ENCODE data around the gene TRPM1.

The TRPM1 gene

GRCh38 chr15:31025996-31026395, 75.5 kb downstream of the TRPM1 start:
- Histone ChIP-seq H3K4me2 (ENCODE audit: low read depth, low read length) (no peak overlapping the region), H3K9me2 (replicated peaks; ENCODE audit: insufficient read depth, low read length) (no peaks in the 10 kb centered on the region), H4K20me1 (ENCODE audit: insufficient read depth, low read length) (no peaks in the 10 kb centered on the region), H3F3A (ENCODE audit: insufficient read depth, low read length) (no peaks in the 10 kb centered on the region), H3K9me3 (replicated peaks; ENCODE audit: insufficient read depth, low read length) (no peaks in the 10 kb centered on the region), H3K36me3 (replicated peaks; ENCODE audit: insufficient read depth, low read length) (no peaks in the 10 kb centered on the region), H3K4me1 (ENCODE audit: low read length) (peaks cover 7% of the 10 kb centered on the region), H3K27ac (ENCODE audit: low read length) (no peak overlapping the region), H3K9ac (ENCODE audit: low read length) (no peak overlapping the region), H3K4me3 (ENCODE audit: low read length) (no peak overlapping the region), H3K79me2 (ENCODE audit: low read length) (no peaks in the 10 kb centered on the region), H2AFZ (ENCODE audit: low read length) (no peak overlapping the region), H3K27me3 (replicated peaks; ENCODE audit: insufficient read depth, low read length) (no peaks in the 10 kb centered on the region)
- no peak for TF ChIP-seq CTCF (IDR thresholded peaks at IDR 0.05; ENCODE audit: low read length)
- TF ChIP-seq EZH2phosphoT487 (IDR thresholded peaks at IDR 0.05; ENCODE audit: low read length) = no peak
- DNase-seq = no peak

GRCh38 chr15:31024979-31025378, 76.5 kb downstream of the TRPM1 start:
- DNase-seq = no peak
- Histone ChIP-seq H3K4me2 (ENCODE audit: low read depth, low read length) (no peak overlapping the region), H3K9ac (ENCODE audit: low read length) (no peak overlapping the region), H3K79me2 (ENCODE audit: low read length) (no peaks in the 10 kb centered on the region), H3K27ac (ENCODE audit: low read length) (no peak overlapping the region), H3K9me2 (replicated peaks; ENCODE audit: insufficient read depth, low read length) (no peaks in the 10 kb centered on the region), H3K36me3 (replicated peaks; ENCODE audit: insufficient read depth, low read length) (no peaks in the 10 kb centered on the region), H3K4me3 (ENCODE audit: low read length) (no peak overlapping the region), H3K27me3 (replicated peaks; ENCODE audit: insufficient read depth, low read length) (no peaks in the 10 kb centered on the region), H3K9me3 (replicated peaks; ENCODE audit: insufficient read depth, low read length) (no peaks in the 10 kb centered on the region), H3F3A (ENCODE audit: insufficient read depth, low read length) (no peaks in the 10 kb centered on the region), H4K20me1 (ENCODE audit: insufficient read depth, low read length) (no peaks in the 10 kb centered on the region), H3K4me1 (ENCODE audit: low read length) (no peaks in the 10 kb centered on the region), H2AFZ (ENCODE audit: low read length) (no peak overlapping the region)
- TF ChIP-seq EZH2 (optimal IDR thresholded peaks at IDR 0.05; ENCODE audit: low read depth, low read length) = no peak
- TF ChIP-seq CTCF (IDR thresholded peaks at IDR 0.05; ENCODE audit: low read length) = no peak
- no peak for TF ChIP-seq EZH2phosphoT487 (IDR thresholded peaks at IDR 0.05; ENCODE audit: low read length)

- Histone ChIP-seq H4K20me1 (ENCODE audit: insufficient read depth, low read length) (no peaks in the 10 kb centered on the region), H3K4me3 (ENCODE audit: low read length) (no peak overlapping the region), H3F3A (ENCODE audit: insufficient read depth, low read length) (no peaks in the 10 kb centered on the region), H3K4me2 (ENCODE audit: low read depth, low read length) (no peak overlapping the region), H3K36me3 (replicated peaks; ENCODE audit: insufficient read depth, low read length) (no peaks in the 10 kb centered on the region), H3K9me2 (replicated peaks; ENCODE audit: insufficient read depth, low read length) (no peaks in the 10 kb centered on the region), H3K9ac (ENCODE audit: low read length) (no peak overlapping the region), H3K79me2 (ENCODE audit: low read length) (no peaks in the 10 kb centered on the region), H3K4me1 (ENCODE audit: low read length) (no peaks in the 10 kb centered on the region), H3K9me3 (replicated peaks; ENCODE audit: insufficient read depth, low read length) (no peaks in the 10 kb centered on the region), H2AFZ (ENCODE audit: low read length) (no peak overlapping the region), H3K27ac (ENCODE audit: low read length) (no peak overlapping the region), H3K27me3 (replicated peaks; ENCODE audit: insufficient read depth, low read length) (no peaks in the 10 kb centered on the region)
- TF ChIP-seq EZH2phosphoT487 (IDR thresholded peaks at IDR 0.05; ENCODE audit: low read length) (no peak), CTCF (IDR thresholded peaks at IDR 0.05; ENCODE audit: low read length) (no peak), EZH2 (optimal IDR thresholded peaks at IDR 0.05; ENCODE audit: low read depth, low read length) (no peak)
- DNase-seq = no peak
These were observed 77.2 kb downstream of the TRPM1 start for GRCh38 chr15:31024330-31024729.
